GM12892 (cell line): ENCODE results near the gene JOSD2.

Experiments
- DNase-seq: peaks from one replicate; pipeline ENCODE4 v3.0.0; 2011; ENCODE audit not compliant: insufficient read length
- FAIRE-seq: peaks from 2 replicates; lab custom pipeline; 2011; peaks lifted over from hg19 to GRCh38; lab: Jason Lieb, UNC
- POLR2A ChIP-seq: IDR thresholded peaks from 2 replicates; pipeline ENCODE4 v1.6.1; 2011; ENCODE audit warnings: low read depth, low read length, control low read depth
- POLR2AphosphoS5 ChIP-seq: IDR thresholded peaks from 2 replicates; pipeline ENCODE4 v1.6.1; 2011; ENCODE audit warnings: low read depth, low read length, control low read depth
- TAF1 ChIP-seq: IDR thresholded peaks from 2 replicates; pipeline ENCODE4 v1.6.1; 2011; ENCODE audit warnings: low read depth, mild to moderate bottlenecking, control low read depth, low read length, borderline replicate concordance

Gene JOSD2

DNA sequence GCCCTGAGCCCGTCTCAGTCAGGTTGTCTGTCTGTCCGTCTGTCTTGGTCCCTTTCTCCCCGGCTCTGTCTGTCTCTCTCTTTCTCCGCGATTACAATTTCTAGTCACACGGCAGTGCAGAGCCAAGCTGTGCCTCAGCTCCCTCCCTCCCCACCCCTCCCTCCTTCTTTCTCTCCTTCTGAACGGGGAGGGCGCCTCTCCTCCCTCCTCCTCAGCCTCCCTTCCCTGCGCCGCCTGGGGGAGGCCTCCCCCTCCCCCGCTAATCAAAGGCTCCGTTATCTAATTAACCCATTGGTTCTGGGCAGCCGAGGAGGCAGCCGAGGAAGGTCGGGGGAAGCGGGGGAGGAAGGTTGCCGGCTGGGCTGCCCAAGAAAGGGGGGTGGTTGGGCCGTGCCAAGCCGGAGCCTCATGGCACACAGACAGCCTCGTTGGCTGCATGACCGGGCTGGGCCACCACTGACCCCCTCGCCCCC is 40.8 kb upstream of the JOSD2 start:
- no peak for DNase-seq
- FAIRE-seq = no peak
- TF ChIP-seq TAF1 (no peak), POLR2A (no peak), POLR2AphosphoS5 (no peak)

DNA sequence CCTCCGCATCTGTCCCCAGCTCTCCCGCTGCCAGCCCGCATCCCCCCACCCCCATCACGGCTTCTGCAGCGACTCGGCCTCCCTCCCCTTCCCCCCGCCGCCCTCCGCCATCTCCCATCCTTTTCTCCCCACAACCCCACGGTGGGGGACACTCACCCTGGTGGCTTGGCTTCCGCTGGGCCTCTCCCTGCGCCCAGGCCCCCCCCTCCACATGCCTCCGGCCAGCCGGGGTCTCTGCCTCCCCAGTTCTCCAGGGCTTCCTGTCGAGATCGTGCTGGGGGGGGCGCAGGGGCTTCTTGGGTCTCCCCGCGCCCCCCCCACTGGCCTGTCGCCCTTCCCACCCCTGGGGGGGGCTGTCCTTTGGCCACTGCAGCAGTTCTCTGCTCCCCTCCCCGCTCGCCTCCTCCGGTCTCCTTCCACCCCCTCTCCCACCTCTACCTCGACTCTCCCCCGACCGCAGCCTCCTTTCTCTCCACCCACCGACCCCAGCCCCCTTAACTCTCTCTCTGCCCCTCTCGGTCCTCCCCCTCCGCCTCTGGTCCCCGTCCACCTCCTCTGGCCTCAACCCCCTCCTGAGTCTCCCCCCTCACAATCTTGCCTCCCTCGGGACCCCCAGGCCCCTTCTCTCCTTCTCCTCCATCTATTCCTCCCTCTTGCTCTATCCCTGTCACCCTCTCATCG is 40.2 kb upstream of the JOSD2 start:
- TF ChIP-seq TAF1 (no peak), POLR2AphosphoS5 (no peak)
- FAIRE-seq (no peak), DNase-seq (no peak)

DNA sequence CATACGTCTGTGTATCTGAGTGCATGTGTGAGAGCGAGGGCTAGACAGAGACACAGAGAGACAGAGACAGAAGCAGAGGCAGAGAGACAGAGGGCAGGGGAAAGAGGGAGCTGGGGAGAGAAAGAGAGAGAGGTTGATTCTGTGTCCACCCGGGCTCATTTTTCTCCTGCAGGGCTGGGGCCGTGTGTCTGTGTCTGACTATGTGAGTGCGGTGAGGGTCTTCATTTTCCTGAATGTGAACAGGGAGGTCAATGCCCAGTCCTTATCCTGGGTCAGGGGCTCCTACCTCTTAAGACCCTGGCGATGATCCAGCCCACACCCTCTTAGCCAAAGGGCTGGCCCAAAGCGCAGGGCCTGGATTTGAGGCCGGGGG is 39.6 kb upstream of the JOSD2 start:
- no peak for DNase-seq
- TF ChIP-seq TAF1 (no peak), POLR2AphosphoS5 (no peak), POLR2A (no peak)
- FAIRE-seq = no peak

DNA sequence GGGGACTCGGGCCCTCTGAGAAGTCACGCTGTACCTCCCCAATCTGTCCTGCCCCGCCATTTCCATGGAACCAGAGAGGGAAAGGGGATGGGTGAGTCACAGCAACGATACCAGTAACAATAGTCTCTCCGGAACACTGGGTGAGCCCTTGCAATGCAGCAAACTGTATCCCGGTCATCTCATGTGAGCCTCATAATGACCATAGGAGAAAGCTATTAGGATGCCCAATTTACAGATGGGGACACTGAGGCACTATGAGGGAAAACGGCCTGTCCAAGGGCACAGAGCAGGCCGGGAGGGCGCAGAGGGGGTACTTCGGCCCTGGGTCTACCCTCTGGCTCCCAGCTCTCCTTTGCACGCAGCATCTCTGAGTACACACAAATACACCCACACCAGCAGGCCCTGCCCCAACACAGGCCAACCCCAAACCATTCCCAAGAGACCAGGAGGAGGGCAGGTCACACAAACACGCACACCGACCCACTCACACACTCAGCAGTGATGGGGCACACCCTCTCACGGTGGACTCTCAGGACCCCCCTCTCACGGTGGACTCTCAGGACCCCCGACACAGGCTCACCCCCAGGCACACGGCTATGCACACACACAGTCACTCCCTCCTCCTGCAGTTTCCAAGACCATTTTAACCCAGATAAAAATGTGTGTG is 39.1 kb upstream of the JOSD2 start:
- FAIRE-seq = no peak
- no peak for TF ChIP-seq POLR2A
- no peak for TF ChIP-seq POLR2AphosphoS5

DNA sequence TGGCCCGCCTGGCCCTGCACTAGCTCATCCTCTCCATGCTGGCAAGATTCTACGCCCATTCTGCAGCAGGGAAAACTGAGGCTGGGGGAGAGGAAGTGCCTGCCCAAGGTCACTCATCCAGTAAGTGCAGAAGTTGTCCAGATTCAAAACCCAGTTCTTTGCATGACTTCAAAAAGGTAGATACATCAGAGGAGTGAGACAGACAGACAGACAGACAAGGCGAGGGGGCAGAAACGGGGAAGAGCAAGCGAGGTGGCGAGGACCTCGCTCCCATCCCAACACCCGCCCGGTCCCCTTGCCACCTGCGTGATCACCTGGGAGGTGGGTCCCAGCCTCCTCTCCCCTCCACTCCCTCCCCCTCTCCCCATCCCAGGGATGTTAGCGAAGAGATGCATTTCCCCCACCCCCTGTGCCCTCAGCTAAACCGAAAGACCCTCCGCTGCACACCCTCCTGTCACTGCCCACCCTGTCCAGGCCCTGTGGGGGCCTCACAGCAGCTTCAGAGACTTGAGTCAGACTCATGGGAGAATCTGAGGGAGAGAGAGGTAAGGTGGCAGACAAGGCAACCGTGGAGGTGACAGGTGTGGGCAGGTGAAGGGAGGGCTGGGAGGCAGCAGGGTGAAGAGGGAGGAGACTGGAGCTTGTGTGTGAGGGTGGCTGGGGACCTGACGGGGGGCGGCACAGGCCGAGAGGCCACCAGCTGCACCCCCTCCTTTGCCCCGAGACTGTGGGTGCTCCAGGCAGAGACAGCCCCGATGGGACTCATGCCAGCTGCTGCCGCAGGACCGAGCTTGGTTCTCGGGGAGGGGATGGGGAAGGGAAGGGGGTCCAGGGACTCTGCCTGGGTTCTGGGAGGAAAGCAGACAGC is 38.3 kb upstream of the JOSD2 start:
- TF ChIP-seq POLR2AphosphoS5 = no peak
- TF ChIP-seq POLR2A = no peak
- TF ChIP-seq TAF1 = no peak
- DNase-seq = no peak
- FAIRE-seq = no peak

More for the DNA sequence above, 39.1 kb upstream of the JOSD2 start:
- no peak for DNase-seq

DNA sequence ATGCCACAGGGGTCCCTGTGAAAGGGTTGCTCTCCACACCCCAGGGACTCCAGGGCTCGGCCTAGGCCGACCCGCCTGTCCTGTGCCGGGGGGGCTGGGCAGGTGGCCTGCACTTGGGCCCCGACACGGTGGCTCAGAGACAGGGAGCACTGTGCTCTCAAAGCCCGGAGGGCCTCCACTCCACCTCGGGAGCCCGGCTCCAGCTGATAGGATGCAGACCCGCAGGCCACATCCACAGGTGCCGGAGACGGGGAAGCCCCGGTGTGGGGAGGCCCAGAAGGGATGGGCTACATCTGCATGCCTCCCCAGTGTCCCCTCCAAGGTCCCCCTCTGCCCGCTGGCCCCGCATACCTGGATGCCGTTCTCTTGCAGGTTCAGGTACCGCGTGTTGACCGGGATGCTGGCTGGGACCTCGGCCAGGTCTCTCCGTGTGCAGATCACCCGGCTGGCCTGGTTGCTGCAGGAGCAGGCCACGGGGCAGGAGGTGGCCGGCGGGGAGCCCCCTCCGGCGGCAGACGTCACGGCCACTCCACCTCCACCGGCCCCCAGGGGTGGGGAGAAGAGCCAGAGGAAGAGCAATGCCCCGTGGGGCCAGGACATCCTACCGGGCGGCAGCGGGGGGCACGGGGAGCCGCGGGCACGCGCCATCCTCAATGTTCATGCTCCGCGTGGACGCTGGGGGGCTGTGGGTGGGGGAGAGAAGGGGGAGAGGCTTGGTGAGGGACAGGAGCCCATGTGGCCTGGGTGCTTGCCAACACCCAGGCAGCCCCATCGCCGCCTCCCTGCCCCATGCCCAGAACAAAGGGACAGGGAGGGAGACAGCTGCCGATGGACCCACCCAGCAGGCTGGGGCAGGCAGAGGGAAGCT is 37.4 kb upstream of the JOSD2 start:
- DNase-seq (no peak), FAIRE-seq (no peak)
- TF ChIP-seq POLR2AphosphoS5 (no peak), TAF1 (no peak), POLR2A (no peak)

DNA sequence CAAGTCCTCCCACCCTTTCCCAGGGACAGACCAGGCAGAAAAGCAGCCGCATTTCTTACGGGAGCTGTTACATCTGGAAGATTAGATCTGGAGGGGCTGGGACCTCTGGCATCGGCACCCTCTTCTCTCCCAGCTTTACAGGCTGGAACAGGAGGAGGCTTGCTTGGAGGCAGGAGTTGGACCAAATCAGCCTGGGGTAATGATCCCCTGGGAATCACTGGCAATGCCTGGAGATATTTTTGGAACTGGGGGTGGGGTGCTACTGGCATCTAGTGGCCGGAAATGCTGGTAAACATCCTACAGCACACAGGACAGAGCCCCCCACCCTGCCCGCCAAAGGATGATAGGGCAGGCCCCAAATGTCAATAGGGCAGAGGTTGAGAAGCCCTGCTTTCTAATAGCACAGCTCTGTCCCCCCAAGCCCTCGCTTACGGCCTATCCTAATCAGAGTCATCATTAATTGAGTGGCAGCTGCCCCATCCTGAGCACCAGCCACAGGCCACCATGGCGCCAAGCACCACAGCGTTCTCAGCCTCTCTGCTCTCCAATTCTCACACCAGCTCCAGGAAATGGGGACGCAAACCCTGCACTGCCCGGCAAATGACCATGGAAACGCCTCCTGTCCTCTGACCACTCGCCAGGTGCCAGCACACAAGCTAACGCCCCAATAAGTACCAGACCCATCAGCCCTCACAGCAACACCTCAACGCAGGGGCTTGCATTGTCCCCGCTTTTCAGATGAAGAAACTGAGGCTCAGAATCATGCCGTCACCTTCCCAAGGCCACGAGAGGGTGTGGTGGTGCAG is 36.6 kb upstream of the JOSD2 start:
- DNase-seq = no peak
- no peak for TF ChIP-seq POLR2A
- no peak for TF ChIP-seq TAF1
- no peak for TF ChIP-seq POLR2AphosphoS5
- no peak for FAIRE-seq

DNA sequence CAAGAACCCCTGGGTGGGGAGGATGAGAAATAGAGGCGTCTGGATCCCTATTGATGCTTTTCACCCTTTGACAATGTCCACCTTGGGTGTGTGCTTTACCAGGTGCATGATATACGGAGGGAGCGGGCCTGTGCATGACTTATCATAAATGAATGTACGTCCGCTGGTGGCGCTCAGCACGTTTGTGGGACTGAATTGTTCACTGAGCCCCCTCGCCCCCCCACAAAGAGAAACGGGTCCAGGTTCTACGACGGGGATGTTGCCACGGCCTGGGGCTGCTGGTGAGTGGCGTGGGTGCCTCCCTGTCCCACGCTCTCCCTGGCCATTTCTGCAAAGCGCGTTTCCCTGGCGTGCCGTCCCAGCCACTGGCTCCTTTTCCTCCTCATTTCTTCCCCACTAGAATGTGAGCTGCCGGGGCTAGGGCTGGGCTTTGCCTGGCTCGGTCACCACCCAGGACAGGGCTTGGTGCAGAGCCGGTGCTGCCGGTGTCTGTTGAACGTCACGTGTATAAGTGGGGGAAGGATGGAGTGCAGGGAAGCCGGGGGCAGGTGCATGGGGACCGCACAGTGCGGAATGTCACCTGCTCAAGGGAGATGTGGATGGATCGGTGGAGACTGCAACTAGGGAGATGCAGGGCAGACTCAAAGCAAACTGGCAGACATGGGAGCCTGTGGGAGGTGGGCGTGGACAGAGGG is 35.7 kb upstream of the JOSD2 start:
- no peak for DNase-seq
- no peak for TF ChIP-seq POLR2A
- TF ChIP-seq TAF1 = no peak
- no peak for TF ChIP-seq POLR2AphosphoS5
- FAIRE-seq = no peak

DNA sequence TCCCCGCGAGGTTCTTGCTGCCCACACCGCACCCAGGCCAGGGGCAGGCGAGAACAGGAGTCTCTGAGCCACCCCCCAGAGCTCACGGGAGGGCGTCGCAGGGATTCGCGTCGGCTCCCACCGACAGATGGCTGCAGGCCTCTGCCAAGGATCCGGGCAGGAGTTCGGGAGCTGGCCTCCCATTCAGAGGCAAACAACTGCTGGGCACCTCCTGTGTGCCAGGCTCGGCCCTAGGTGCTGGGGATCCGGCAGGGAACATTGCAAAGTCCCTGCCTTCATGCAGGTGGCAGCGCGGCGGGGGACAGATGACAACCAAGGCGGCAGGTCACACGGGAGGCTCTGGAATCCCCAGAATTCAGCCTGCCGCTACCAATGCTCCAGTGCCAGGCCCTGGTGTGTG is 32.0 kb upstream of the JOSD2 start:
- TF ChIP-seq POLR2AphosphoS5 (no peak), TAF1 (no peak), POLR2A (no peak)
- no peak for DNase-seq
- no peak for FAIRE-seq
